Natural killer cell (primary cell): ENCODE measurements around the gene RGS16. TPM values are rescaled to one million over a fixed set of nuclear protein-coding genes. Genes with fewer than 3 reads are reported as not detected.
A peak's percentile ranks its signal among the peaks of the same experiment; 100 is the strongest.

Experiments used
- ATAC-seq, 3 donors: fragments of 150-1000 bp in 2 of 3; fragments of 200-7000 bp in 1 of 3; cut with Tn5 transposase; 1 replicate in 1 of 3; 2 replicates in 2 of 3; pipeline ENCODE4 v1.10.0; 2021; ENCODE audit warnings: mild to moderate bottlenecking in 2 of 3, moderate library complexity in 2 of 3
- DNase-seq, 2 donors: peaks; one replicate each; pipeline versions ENCODE4 v3.0.0 to v3.0.0-alpha.2; 2013 to 2021; ENCODE audit warnings: mixed read lengths in 1 of 2
- H3K27ac ChIP-seq: one replicate; pipeline ENCODE4 v1.5.1; 2013; ENCODE audit warnings: mild to moderate bottlenecking, low read length
- H3K27me3 ChIP-seq: one replicate; pipeline ENCODE4 v1.6.1; 2013; ENCODE audit warnings: low read length; ENCODE audit not compliant: control insufficient read depth, insufficient read depth
- H3K36me3 ChIP-seq: one replicate; pipeline ENCODE4 v1.6.1; 2013; ENCODE audit warnings: low read length; ENCODE audit not compliant: control insufficient read depth, insufficient read depth
- H3K4me1 ChIP-seq: one replicate; pipeline ENCODE4 v1.6.1; 2013; ENCODE audit warnings: low read length; ENCODE audit not compliant: control insufficient read depth, insufficient read depth
- H3K4me3 ChIP-seq: one replicate; pipeline ENCODE4 v1.5.1; 2013; ENCODE audit warnings: low read length
- H3K9me3 ChIP-seq: one replicate; pipeline ENCODE4 v1.6.1; 2013; ENCODE audit warnings: low read length; ENCODE audit not compliant: control insufficient read depth, insufficient read depth
- H3K27ac Mint-ChIP-seq, 2 donors: one replicate each; pipeline ENCODE4 v1.8.0; 2022; ENCODE audit warnings: mild to moderate bottlenecking in 2 of 2, mixed read lengths in 2 of 2, moderate library complexity in 1 of 2
- H3K27me3 Mint-ChIP-seq, 2 donors: one replicate each; pipeline ENCODE4 v1.8.0; 2022; ENCODE audit warnings: low read depth in 2 of 2, mixed read lengths in 2 of 2
- H3K36me3 Mint-ChIP-seq: one replicate; pipeline ENCODE4 v1.8.0; 2022; ENCODE audit warnings: mixed read lengths
- H3K4me1 Mint-ChIP-seq, 2 donors: one replicate each; pipeline ENCODE4 v1.8.0; 2022; ENCODE audit warnings: mixed read lengths in 2 of 2
- H3K4me3 Mint-ChIP-seq: one replicate; pipeline ENCODE4 v1.8.0; 2022; ENCODE audit warnings: mild to moderate bottlenecking, moderate library complexity, mixed read lengths
- H3K9me3 Mint-ChIP-seq, 2 donors: one replicate each; pipeline ENCODE4 v1.8.0; 2022; ENCODE audit warnings: mixed read lengths in 2 of 2
- CTCF ChIP-seq: fragments of 200-600 bp; IDR thresholded peaks from one replicate; pipeline ENCODE4 v1.8.0; 2022; ENCODE audit warnings: antibody characterized with exemption
- WGBS: methylation state at CpG from one replicate; pipeline ENCODE4 v1.1.7; 2013; ENCODE audit warnings: missing lambda C conversion rate; ENCODE audit not compliant: insufficient coverage; 5-methylcytosine and 5-hydroxymethylcytosine counted together
- intact Hi-C: fragments of 100-400 bp; cut with micrococcal nuclease; formaldehyde crosslinking; loops from one replicate; pipeline ENCODE4 v1.14.2; 2022
- total RNA-seq, 4 donors: library from RNA; stranded (reverse); fragments of 120-200 nt in 1 of 4; gene quantifications; one replicate each; pipeline versions ENCODE4 v1.2.3 to v1.2.4, GENCODE V29; 2013 to 2022

The RGS16 gene
- total RNA-seq, 3 donors from 2014 or later (not counting 1 experiment from before 2014, with no cell fraction given), result 1.3 to 9.6 (median 4.2) TPM

- no peaks in the 10 kb centered on the region for H3K27me3 ChIP-seq
- Mint-ChIP-seq H3K4me3 (no peak overlapping the region), H3K27me3 (peaks cover 51 to 79% of the 10 kb centered on the region in 2 donors), H3K4me1 (peaks cover 38% of the 10 kb centered on the region in 2 donors), H3K9me3 (no peaks in the 10 kb centered on the region), H3K27ac (no peak overlapping the region), H3K36me3 (no peaks in the 10 kb centered on the region)
- intact Hi-C loops, result no loop called here
- DNase-seq (no peak), ATAC-seq (no peak)
- peaks cover 18% of the 10 kb centered on the region for H3K4me1 ChIP-seq
- H3K36me3 ChIP-seq, result no peaks in the 10 kb centered on the region
- H3K4me3 ChIP-seq, result no peak overlapping the region
- 88% methylated on average over 1 of the region's 1 CpG for WGBS
- no peaks in the 10 kb centered on the region for H3K9me3 ChIP-seq
- no peak for TF ChIP-seq CTCF
- no peak overlapping the region for H3K27ac ChIP-seq
These were observed 27.8 kb upstream of the RGS16 start for GRCh38 chr1:182631954-182632353.

DNA sequence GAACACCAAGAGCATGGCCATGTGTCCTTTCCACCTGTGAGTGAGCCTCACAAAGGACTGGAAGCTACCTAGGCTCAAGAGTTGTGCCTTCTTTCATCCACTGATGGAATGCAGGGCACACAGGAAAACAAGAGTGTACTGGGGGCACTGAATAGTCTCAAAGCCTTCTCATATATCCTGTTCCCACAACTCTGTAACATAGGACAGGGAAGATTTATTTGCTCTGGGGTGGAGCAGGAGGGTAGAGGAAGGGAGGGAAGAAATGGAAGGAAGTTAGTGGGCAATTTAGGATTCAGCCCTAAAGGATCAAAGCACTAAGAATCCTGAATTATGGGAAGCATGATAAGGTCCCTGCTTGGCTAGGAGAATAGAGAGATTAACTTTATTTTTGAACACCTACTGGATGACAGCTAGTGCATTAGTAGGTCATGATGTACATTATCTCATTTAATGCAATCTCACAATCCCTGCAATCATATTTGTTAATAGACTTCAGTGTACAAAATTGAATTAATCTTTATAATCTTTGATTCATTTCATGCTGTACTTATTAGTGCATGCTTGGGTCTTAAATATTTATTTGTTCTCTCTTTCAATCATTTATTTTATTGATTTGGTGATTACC lies 27.0 kb upstream of the RGS16 start:
- peaks cover 38% of the 10 kb centered on the region in 2 donors for H3K4me1 Mint-ChIP-seq
- H3K4me3 ChIP-seq, result no peak overlapping the region
- intact Hi-C loops, result no loop called here
- H3K9me3 Mint-ChIP-seq, result no peaks in the 10 kb centered on the region
- peaks cover 55 to 86% of the 10 kb centered on the region in 2 donors for H3K27me3 Mint-ChIP-seq
- H3K27ac Mint-ChIP-seq, result no peak overlapping the region
- H3K36me3 ChIP-seq, result no peaks in the 10 kb centered on the region
- DNase-seq (no peak), ATAC-seq (no peak)
- no peak overlapping the region for H3K27ac ChIP-seq
- no peak overlapping the region for H3K4me3 Mint-ChIP-seq
- no peaks in the 10 kb centered on the region for H3K27me3 ChIP-seq
- TF ChIP-seq CTCF, result no peak
- H3K4me1 ChIP-seq, result peaks cover 18% of the 10 kb centered on the region
- no peaks in the 10 kb centered on the region for H3K36me3 Mint-ChIP-seq
- H3K9me3 ChIP-seq, result no peaks in the 10 kb centered on the region

DNA sequence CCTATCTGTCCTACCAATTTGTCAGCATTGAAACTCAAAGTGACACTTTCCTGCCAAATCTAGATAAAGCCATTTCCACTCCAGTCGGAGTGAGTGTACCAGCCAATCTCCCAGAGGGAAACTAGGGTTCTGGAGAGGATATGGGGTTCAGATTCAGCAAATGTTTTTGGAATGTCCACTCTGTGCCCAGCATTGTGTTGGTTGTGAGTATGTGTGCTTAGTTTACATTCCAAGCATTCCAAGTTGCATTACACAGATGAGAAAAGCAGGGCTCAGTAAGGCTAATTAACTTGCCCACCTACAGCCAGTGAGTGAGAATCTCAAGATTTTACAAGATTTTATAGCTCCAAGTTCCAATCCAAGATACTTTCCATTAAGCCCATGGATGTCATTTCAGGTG lies 26.4 kb upstream of the RGS16 start:
- TF ChIP-seq CTCF, result no peak
- Histone ChIP-seq H3K9me3 (no peaks in the 10 kb centered on the region), H3K27me3 (no peaks in the 10 kb centered on the region), H3K4me3 (no peak overlapping the region), H3K36me3 (no peaks in the 10 kb centered on the region), H3K4me1 (peaks cover 18% of the 10 kb centered on the region), H3K27ac (no peak overlapping the region)
- H3K27me3 Mint-ChIP-seq, result peaks cover 53 to 85% of the 10 kb centered on the region in 2 donors
- peaks cover 38 to 39% of the 10 kb centered on the region in 2 donors for H3K4me1 Mint-ChIP-seq
- peak overlapping the region; percentile 57 to 72 for H3K27ac Mint-ChIP-seq
- H3K36me3 Mint-ChIP-seq, result no peaks in the 10 kb centered on the region
- intact Hi-C loops, result no loop called here
- 100% methylated on average over 1 of the region's 1 CpG for WGBS
- no peaks in the 10 kb centered on the region for H3K9me3 Mint-ChIP-seq
- DNase-seq, result no peak
- peak overlapping the region; percentile 60 for H3K4me3 Mint-ChIP-seq
- ATAC-seq, result no peak
